GM12865 (cell line): ENCODE results near the gene FEM1B.

Source experiments
- DNase-seq: peaks from one replicate; pipeline ENCODE4 v3.0.0; 2010; ENCODE audit warnings: low read depth
- H3K4me3 ChIP-seq: 2 replicates; pipeline ENCODE4 v1.5.1; 2011; ENCODE audit warnings: mild to moderate bottlenecking, low read depth, low read length, control low read depth
- CTCF ChIP-seq: IDR thresholded peaks from 2 replicates; pipeline ENCODE4 v1.5.1; 2011; ENCODE audit warnings: low read length, control low read depth, low read depth, inconsistent platforms; ENCODE audit not compliant: insufficient read depth; ENCODE audit errors: missing control alignments

The FEM1B gene

GRCh38 chr15:68311859-68312557, 34.5 kb downstream of the FEM1B start:
- no peak overlapping the region for H3K4me3 ChIP-seq
- DNase-seq: no peak
- no peak for TF ChIP-seq CTCF

GRCh38 chr15:68312701-68313204, 35.2 kb downstream of the FEM1B start:
- TF ChIP-seq CTCF: no peak
- H3K4me3 ChIP-seq: no peak overlapping the region
- DNase-seq: no peak

GRCh38 chr15:68313501-68314410, 36.2 kb downstream of the FEM1B start:
- H3K4me3 ChIP-seq: no peak overlapping the region
- TF ChIP-seq CTCF: no peak
- DNase-seq: no peak

GRCh38 chr15:68314563-68314962, 37.0 kb downstream of the FEM1B start:
- no peak overlapping the region for H3K4me3 ChIP-seq
- no peak for DNase-seq
- TF ChIP-seq CTCF: no peak

GRCh38 chr15:68315035-68315434, 37.5 kb downstream of the FEM1B start:
- TF ChIP-seq CTCF: no peak
- DNase-seq: no peak
- H3K4me3 ChIP-seq: no peak overlapping the region

GRCh38 chr15:68315495-68316031, 38.0 kb downstream of the FEM1B start:
- TF ChIP-seq CTCF: no peak
- no peak for DNase-seq

More at GRCh38 chr15:68315495-68316031, 38.0 kb downstream of the FEM1B start:
- no peak overlapping the region for H3K4me3 ChIP-seq
